Lower lobe of right lung (tissue), 2 donors: ENCODE measurements around the gene PIGL. TPM values are rescaled to one million over a fixed set of nuclear protein-coding genes. Genes with fewer than 3 reads are reported as not detected.
"Not testable (repeated sequence)": the region's sequence is repeated elsewhere in the genome, so short reads cannot be mapped to it uniquely, and the experiment has no call there.

Experiments
- ATAC-seq, 2 donors: fragments of 200-7000 bp; cut with Tn5 transposase; one replicate each; pipeline ENCODE4 v1.9.1; 2020 to 2022; ENCODE audit warnings: mild to moderate bottlenecking in 2 of 2, moderate library complexity in 2 of 2
- DNase-seq: peaks from one replicate; pipeline ENCODE4 v3.0.0-alpha.2; 2020
- H3K27ac ChIP-seq: fragments of 200-600 bp; one replicate; pipeline ENCODE4 v1.8.0; 2022
- H3K27me3 ChIP-seq: fragments of 200-600 bp; one replicate; pipeline ENCODE4 v1.8.0; 2022; ENCODE audit warnings: low read depth
- H3K36me3 ChIP-seq: fragments of 200-600 bp; one replicate; pipeline ENCODE4 v1.8.0; 2022; ENCODE audit warnings: mild to moderate bottlenecking
- H3K4me1 ChIP-seq: fragments of 200-600 bp; one replicate; pipeline ENCODE4 v1.8.0; 2022
- H3K4me3 ChIP-seq: fragments of 200-600 bp; one replicate; pipeline ENCODE4 v1.8.0; 2022; ENCODE audit warnings: mild to moderate bottlenecking
- H3K9me3 ChIP-seq: fragments of 200-600 bp; one replicate; pipeline ENCODE4 v1.8.0; 2022
- CTCF ChIP-seq: fragments of 200-600 bp; IDR thresholded peaks from one replicate; pipeline ENCODE4 v1.8.0; 2022; ENCODE audit warnings: antibody characterized with exemption, mild to moderate bottlenecking
- intact Hi-C: fragments of 100-400 bp; cut with DNase I; formaldehyde crosslinking; loops from one replicate; pipeline ENCODE4 v1.11.0; 2022
- total RNA-seq: library from RNA; stranded (reverse); fragmentation: NEBNext Ultra II Directional; extraction: Animal tissue kit (Norgen Biotek cat#: 25700); gene quantifications from one replicate; pipeline ENCODE4 v1.2.1, GENCODE V29; 2021
- donor health status: DM: no; HTN: yes; CAD: no; lungs with severe emphysema.

Gene PIGL
- total RNA-seq, 1 donor from 2014 or later, result 24.3 TPM

- intact Hi-C loops, result no loop called here
- H3K36me3 ChIP-seq, result no peaks in the 10 kb centered on the region
- TF ChIP-seq CTCF, result no peak
- peak overlapping the region; percentile 97 for H3K27ac ChIP-seq
- peak overlapping the region; percentile 87 for H3K4me3 ChIP-seq
- peak; percentile 72 for DNase-seq
- ATAC-seq, result peak; percentile 30 to 35
- H3K27me3 ChIP-seq, result no peaks in the 10 kb centered on the region
- no peaks in the 10 kb centered on the region for H3K9me3 ChIP-seq
- H3K4me1 ChIP-seq, result peaks cover 46% of the 10 kb centered on the region
Observed at GRCh38 chr17:16215965-16216316, 1.1 kb upstream of the PIGL start.

- intact Hi-C loops, ATAC-seq, H3K9me3 ChIP-seq, H3K36me3 ChIP-seq, H3K27me3 ChIP-seq, DNase-seq: not testable (repeated sequence)
- H3K4me1 ChIP-seq, result peaks cover 46% of the 10 kb centered on the region
- H3K27ac ChIP-seq, result peak overlapping the region; percentile 97
- H3K4me3 ChIP-seq, result peak overlapping the region; percentile 87
Observed at GRCh38 chr17:16216341-16217001, 539 bp upstream of the PIGL start.

GRCh38 chr17:16222406-16222805 is 5.4 kb downstream of the PIGL start:
- DNase-seq (no peak), ATAC-seq (no peak)
- peaks cover 3% of the 10 kb centered on the region for H3K36me3 ChIP-seq
- H3K27ac ChIP-seq, result no peak overlapping the region
- H3K4me1 ChIP-seq, result peaks cover 12% of the 10 kb centered on the region
- H3K9me3 ChIP-seq, result no peaks in the 10 kb centered on the region
- no peak for TF ChIP-seq CTCF
- no peak overlapping the region for H3K4me3 ChIP-seq
- H3K27me3 ChIP-seq, result no peaks in the 10 kb centered on the region
- intact Hi-C loops, result no loop called here

- H3K27ac ChIP-seq, H3K9me3 ChIP-seq, H3K4me1 ChIP-seq, H3K27me3 ChIP-seq, DNase-seq, H3K4me3 ChIP-seq, ATAC-seq, intact Hi-C loops: not testable (repeated sequence)
- H3K36me3 ChIP-seq, result peaks cover 11% of the 10 kb centered on the region
Observed at GRCh38 chr17:16229912-16230561, 13.0 kb downstream of the PIGL start.

GRCh38 chr17:16232391-16232790 is 15.4 kb downstream of the PIGL start:
- H3K9me3 ChIP-seq, result no peaks in the 10 kb centered on the region
- no peaks in the 10 kb centered on the region for H3K27me3 ChIP-seq
- no peaks in the 10 kb centered on the region for H3K4me1 ChIP-seq
- H3K36me3 ChIP-seq, result peaks cover 11% of the 10 kb centered on the region
- DNase-seq (no peak), ATAC-seq (no peak)
- intact Hi-C loops, result no loop called here
- no peak overlapping the region for H3K27ac ChIP-seq
- H3K4me3 ChIP-seq, result no peak overlapping the region
- no peak for TF ChIP-seq CTCF

GRCh38 chr17:16239931-16240330 is 22.9 kb downstream of the PIGL start:
- no peak for TF ChIP-seq CTCF
- Histone ChIP-seq H3K36me3 (peaks cover 4% of the 10 kb centered on the region), H3K9me3 (no peaks in the 10 kb centered on the region), H3K4me1 (no peaks in the 10 kb centered on the region), H3K27me3 (no peaks in the 10 kb centered on the region), H3K4me3 (no peak overlapping the region), H3K27ac (no peak overlapping the region)
- ATAC-seq, result no peak
- intact Hi-C loops, result no loop called here
- no peak for DNase-seq
